Ecto neural progenitor cell (in vitro differentiated cells): ENCODE measurements around the gene NDUFS8.

ENCODE experiments used
- DNase-seq: peaks from one replicate; pipeline ENCODE4 v3.0.0-alpha.2; 2018; ENCODE audit warnings: low spot score

The NDUFS8 gene

GRCh38 chr11:68036717-68037239, 6.3 kb downstream of the NDUFS8 start:
- DNase-seq: no peak

- DNase-seq: no peak
Measured at GRCh38 chr11:68037411-68038225, 7.1 kb downstream of the NDUFS8 start.

- DNase-seq: peak; percentile 59
Measured at GRCh38 chr11:68038226-68038717, 7.8 kb downstream of the NDUFS8 start.

GRCh38 chr11:68038718-68039525, 8.4 kb downstream of the NDUFS8 start, which contains the start of gene TCIRG1:
Gene TCIRG1, plus strand, starts transcription at chr11:68039025. Its CDS starts 2,247 bp downstream, at chr11:68041272.
- peak; percentile 77 for DNase-seq

- no peak for DNase-seq
Measured at GRCh38 chr11:68039526-68040086, 9.1 kb downstream of the NDUFS8 start.

GRCh38 chr11:68040101-68040956, 9.8 kb downstream of the NDUFS8 start:
- DNase-seq: no peak

- no peak for DNase-seq
Measured at GRCh38 chr11:68040957-68041591, 10.6 kb downstream of the NDUFS8 start.

- DNase-seq: no peak
Measured at GRCh38 chr11:68041617-68042218, 11.2 kb downstream of the NDUFS8 start.

GRCh38 chr11:68042219-68043028, 11.9 kb downstream of the NDUFS8 start:
- no peak for DNase-seq

- DNase-seq: no peak
Measured at GRCh38 chr11:68043029-68043348, 12.5 kb downstream of the NDUFS8 start.

- DNase-seq: no peak
Measured at GRCh38 chr11:68043349-68044144, 13.1 kb downstream of the NDUFS8 start.

- peak; percentile 46 for DNase-seq
Measured at GRCh38 chr11:68044145-68044813, 13.8 kb downstream of the NDUFS8 start.

GRCh38 chr11:68044898-68045351, 14.4 kb downstream of the NDUFS8 start:
- peak; percentile 43 for DNase-seq

GRCh38 chr11:68047437-68048290, 17.2 kb downstream of the NDUFS8 start:
- no peak for DNase-seq

- peak; percentile 44 for DNase-seq
Measured at GRCh38 chr11:68048681-68049508, 18.4 kb downstream of the NDUFS8 start.
